Brain microvascular endothelial cell (primary cell): ENCODE data around the gene EXOC8.

Experiments
- DNase-seq: peaks from one replicate; pipeline ENCODE4 v3.0.0-alpha.2; 2020
- H3K27ac ChIP-seq: fragments of 250-450 bp; sonication (Bioruptor Pico); 2 replicates; pipeline ENCODE4 v1.5.1; 2020; ENCODE audit warnings: mild to moderate bottlenecking, moderate library complexity
- H3K27me3 ChIP-seq: fragments of 250-450 bp; sonication (Bioruptor Pico); replicated peaks from 2 replicates; pipeline ENCODE4 v1.5.1; 2020; ENCODE audit warnings: mild to moderate bottlenecking
- H3K36me3 ChIP-seq: fragments of 250-450 bp; sonication (Bioruptor Pico); replicated peaks from 2 replicates; pipeline ENCODE4 v1.5.1; 2020; ENCODE audit warnings: mild to moderate bottlenecking
- H3K4me3 ChIP-seq: 2 replicates; pipeline ENCODE4 v1.5.1; 2011; ENCODE audit warnings: low read depth, mild to moderate bottlenecking, control low read depth, low read length, moderate library complexity
- CTCF ChIP-seq: IDR thresholded peaks from 2 replicates; pipeline ENCODE4 v1.5.1; 2011; ENCODE audit warnings: low read depth, mild to moderate bottlenecking, moderate library complexity, low read length, control low read depth, inconsistent platforms; ENCODE audit errors: missing control alignments
- in situ Hi-C: cut with HindIII; loops from 2 replicates; pipeline ENCODE4 v1.10.0; 2017; ENCODE audit warnings: low sequenced_read_pairs, low pct_ligation_motif_present

The EXOC8 gene

GRCh38 chr1:231337043-231337471 lies 595 bp downstream of the EXOC8 start:
- H3K4me3 ChIP-seq, result peak overlapping the region; percentile 85

GRCh38 chr1:231335663-231336602 lies 1.7 kb downstream of the EXOC8 start:
- in situ Hi-C loops, result no loop called here
- H3K36me3 ChIP-seq, result no peaks in the 10 kb centered on the region
- H3K27me3 ChIP-seq, result no peaks in the 10 kb centered on the region
- H3K27ac ChIP-seq, result no peak overlapping the region
- H3K4me3 ChIP-seq, result peak overlapping the region; percentile 85
- no peak for DNase-seq
- no peak for TF ChIP-seq CTCF

More at GRCh38 chr1:231337043-231337471, 595 bp downstream of the EXOC8 start:
- in situ Hi-C loops, result no loop called here
- peak overlapping the region; percentile 98 for H3K27ac ChIP-seq
- no peaks in the 10 kb centered on the region for H3K36me3 ChIP-seq
- TF ChIP-seq CTCF, result no peak
- DNase-seq, result no peak
- H3K27me3 ChIP-seq, result no peaks in the 10 kb centered on the region

GRCh38 chr1:231334952-231335351 lies 2.7 kb downstream of the EXOC8 start:
- H3K4me3 ChIP-seq, result peak overlapping the region; percentile 31
- in situ Hi-C loops, result no loop called here
- H3K36me3 ChIP-seq, result no peaks in the 10 kb centered on the region
- H3K27me3 ChIP-seq, result no peaks in the 10 kb centered on the region
- H3K27ac ChIP-seq, result no peak overlapping the region
- TF ChIP-seq CTCF, result no peak
- no peak for DNase-seq

GRCh38 chr1:231334079-231334666 lies 3.5 kb downstream of the EXOC8 start:
- no peak overlapping the region for H3K27ac ChIP-seq

GRCh38 chr1:231332761-231333160 lies 4.9 kb downstream of the EXOC8 start:
- H3K27ac ChIP-seq, result no peak overlapping the region
- no peak overlapping the region for H3K4me3 ChIP-seq

More at GRCh38 chr1:231334079-231334666, 3.5 kb downstream of the EXOC8 start:
- Histone ChIP-seq H3K4me3 (peak overlapping the region; percentile 31), H3K36me3 (no peaks in the 10 kb centered on the region), H3K27me3 (no peaks in the 10 kb centered on the region)
- DNase-seq, result no peak
- no peak for TF ChIP-seq CTCF
- in situ Hi-C loops, result no loop called here

More at GRCh38 chr1:231332761-231333160, 4.9 kb downstream of the EXOC8 start:
- H3K36me3 ChIP-seq, result no peaks in the 10 kb centered on the region
- DNase-seq, result no peak
- in situ Hi-C loops, result no loop called here
- H3K27me3 ChIP-seq, result no peaks in the 10 kb centered on the region
- no peak for TF ChIP-seq CTCF
